ENCODE measurements around the gene AFF3. TPM values are rescaled to one million over a fixed set of nuclear protein-coding genes. Genes with fewer than 3 reads are reported as not detected.

Gene AFF3
- total and polyA plus RNA-seq, 10 of the 15 experiments (the other 5 are each of a cell fraction or from before 2014, with no cell fraction given): 0.26 to 5.5 (median 3.0) TPM

GRCh38 chr2:99504844-99505584 is 637.4 kb downstream of the AFF3 start:
- Histone ChIP-seq H3K27me3 (replicated peaks in 1 of 2; ENCODE audit: control insufficient read depth in 2 of 2, insufficient read depth in 2 of 2, low read length in 1 of 2) (no peaks in the 10 kb centered on the region), H3K27ac (ENCODE audit: control insufficient read depth, insufficient read depth) (no peak overlapping the region), H3K36me3 (ENCODE audit: control insufficient read depth in 2 of 2, insufficient read depth in 2 of 2, low read length in 1 of 2) (no peaks in the 10 kb centered on the region), H3K9me3 (replicated peaks; ENCODE audit: control insufficient read depth, insufficient read depth, low read length) (no peaks in the 10 kb centered on the region), H3K4me3 (no peak overlapping the region), H3K4me1 (ENCODE audit: control insufficient read depth, insufficient read depth, low read length) (no peaks in the 10 kb centered on the region), H2AFZ (ENCODE audit: control insufficient read depth, low read depth, low read length) (no peak overlapping the region; the same call in 1 of the 2 replicates), H3K9ac (ENCODE audit: control insufficient read depth, insufficient read depth, low read length) (no peak overlapping the region), H3K79me2 (ENCODE audit: control insufficient read depth, insufficient read depth, low read length) (no peaks in the 10 kb centered on the region), H3K4me2 (ENCODE audit: control insufficient read depth, insufficient read depth) (no peak overlapping the region), H4K20me1 (ENCODE audit: control insufficient read depth, insufficient read depth) (no peaks in the 10 kb centered on the region)
- FAIRE-seq (no peak), ATAC-seq (peak; percentile 48; the same call in 2 of the 3 replicates), DNase-seq (ENCODE audit: low read depth, low spot score) (no peak)
- under 1% methylated on average over 4 of the region's 4 CpGs for WGBS (ENCODE audit: insufficient coverage, insufficient replicate concordance, low lambda C conversion rate, missing lambda C conversion rate)
- in situ Hi-C loops (cut with MboI) (no loop called here), intact Hi-C loops (cut with micrococcal nuclease; ENCODE audit: unreplicated experiment) (no loop called here)
- no TSS peak for BruUV-seq (replicated peaks)
- RAD21 ChIA-PET (ENCODE audit: unreplicated experiment): no interaction called here
- POLR2A ChIA-PET: no interaction called here
- CTCF ChIA-PET: interaction anchor here (1.0 kb wide), 1 partner anchor 14 kb away, joined by 3 read pairs; no protein-coding TSS in a partner anchor
- SMC1A ChIA-PET (ENCODE audit: uncharacterized antibody, unreplicated experiment): interaction anchor here (0.5 kb wide), 1 partner anchor 377 kb away, joined by 3 read pairs; no protein-coding TSS in a partner anchor
- TF ChIP-seq GABPA (IDR thresholded peaks at IDR 0.05; ENCODE audit: low read depth): no peak
- no peak for TF ChIP-seq SP1 (IDR thresholded peaks at IDR 0.05; ENCODE audit: low read depth, low read length)
- TF ChIP-seq PAX8 (IDR thresholded peaks at IDR 0.05): no peak
- TF ChIP-seq RELB (IDR thresholded peaks at IDR 0.05; ENCODE audit: low read depth): no peak
- peak; percentile 39; the same call in 1 of the 2 replicates for TF ChIP-seq SPI1 (IDR thresholded peaks at IDR 0.05; ENCODE audit: borderline replicate concordance, insufficient read depth, low read depth, low read length)

Data from GM12878 (cell line).